ENCODE measurements around the gene EPN2.

GRCh38 chr17:19311421-19312215, 74.5 kb downstream of the EPN2 start:
- TF ChIP-seq ELF1 (IDR thresholded peaks at IDR 0.05) (no peak), EZH2phosphoT487 (IDR thresholded peaks at IDR 0.05; ENCODE audit: borderline replicate concordance, low read depth) (no peak), JUND (IDR thresholded peaks at IDR 0.05) (no peak), SIN3A (IDR thresholded peaks at IDR 0.05; ENCODE audit: borderline replicate concordance, low read depth, low read length) (no peak), ZBTB33 (IDR thresholded peaks at IDR 0.05; ENCODE audit: borderline replicate concordance, low read depth) (no peak)
- TF ChIP-seq, protein P1, sequence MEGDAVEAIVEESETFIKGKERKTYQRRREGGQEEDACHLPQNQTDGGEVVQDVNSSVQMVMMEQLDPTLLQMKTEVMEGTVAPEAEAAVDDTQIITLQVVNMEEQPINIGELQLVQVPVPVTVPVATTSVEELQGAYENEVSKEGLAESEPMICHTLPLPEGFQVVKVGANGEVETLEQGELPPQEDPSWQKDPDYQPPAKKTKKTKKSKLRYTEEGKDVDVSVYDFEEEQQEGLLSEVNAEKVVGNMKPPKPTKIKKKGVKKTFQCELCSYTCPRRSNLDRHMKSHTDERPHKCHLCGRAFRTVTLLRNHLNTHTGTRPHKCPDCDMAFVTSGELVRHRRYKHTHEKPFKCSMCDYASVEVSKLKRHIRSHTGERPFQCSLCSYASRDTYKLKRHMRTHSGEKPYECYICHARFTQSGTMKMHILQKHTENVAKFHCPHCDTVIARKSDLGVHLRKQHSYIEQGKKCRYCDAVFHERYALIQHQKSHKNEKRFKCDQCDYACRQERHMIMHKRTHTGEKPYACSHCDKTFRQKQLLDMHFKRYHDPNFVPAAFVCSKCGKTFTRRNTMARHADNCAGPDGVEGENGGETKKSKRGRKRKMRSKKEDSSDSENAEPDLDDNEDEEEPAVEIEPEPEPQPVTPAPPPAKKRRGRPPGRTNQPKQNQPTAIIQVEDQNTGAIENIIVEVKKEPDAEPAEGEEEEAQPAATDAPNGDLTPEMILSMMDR (IDR thresholded peaks at IDR 0.05) = no peak

Measured in SK-N-SH (cell line).